Activated T-helper 17 cell treated with anti-CD3 and anti-CD28 coated beads, Interleukin-2, amount 50 U/mL, for 72 hours (primary cell): ENCODE results near the gene PRICKLE3. TPM values are rescaled to one million over a fixed set of nuclear protein-coding genes. Genes with fewer than 3 reads are reported as not detected.

Source experiments
- ATAC-seq: fragments of 150-1000 bp; cut with Tn5 transposase; replicated peaks from 2 replicates; pipeline ENCODE4 v1.10.0; 2021; ENCODE audit warnings: mild to moderate bottlenecking, moderate library complexity
- H3K27ac Mint-ChIP-seq: one replicate; pipeline ENCODE4 v1.8.0; 2022; ENCODE audit warnings: mixed read lengths
- H3K27me3 Mint-ChIP-seq: one replicate; pipeline ENCODE4 v1.8.0; 2022; ENCODE audit warnings: mixed read lengths
- H3K36me3 Mint-ChIP-seq: one replicate; pipeline ENCODE4 v1.8.0; 2022; ENCODE audit warnings: low read depth, mild to moderate bottlenecking, mixed read lengths
- H3K4me1 Mint-ChIP-seq: one replicate; pipeline ENCODE4 v1.8.0; 2022; ENCODE audit warnings: mixed read lengths
- H3K4me3 Mint-ChIP-seq: one replicate; pipeline ENCODE4 v1.8.0; 2022; ENCODE audit warnings: mild to moderate bottlenecking, mixed read lengths
- H3K9me3 Mint-ChIP-seq: one replicate; pipeline ENCODE4 v1.8.0; 2022; ENCODE audit warnings: mixed read lengths
- total RNA-seq, 2 donors: library from RNA; stranded (reverse); gene quantifications; one replicate each; pipeline ENCODE4 v1.2.3, GENCODE V29; 2022

The PRICKLE3 gene
- total RNA-seq, 2 donors from 2014 or later, result 19.8 to 45.3 TPM

GRCh38 chrX:49198540-49199314 lies 12.6 kb upstream of the PRICKLE3 start:
- H3K27me3 Mint-ChIP-seq, result no peaks in the 10 kb centered on the region
- H3K4me1 Mint-ChIP-seq, result peaks cover 13% of the 10 kb centered on the region
- ATAC-seq, result peak; percentile 48
- H3K9me3 Mint-ChIP-seq, result no peaks in the 10 kb centered on the region
- peak overlapping the region; percentile 69 for H3K27ac Mint-ChIP-seq
- peaks cover 42% of the 10 kb centered on the region for H3K36me3 Mint-ChIP-seq
- H3K4me3 Mint-ChIP-seq, result peak overlapping the region; percentile 74

GRCh38 chrX:49197543-49198087 lies 11.4 kb upstream of the PRICKLE3 start:
- Mint-ChIP-seq H3K4me1 (peaks cover 21% of the 10 kb centered on the region), H3K36me3 (peaks cover 53% of the 10 kb centered on the region), H3K27me3 (no peaks in the 10 kb centered on the region), H3K9me3 (no peaks in the 10 kb centered on the region), H3K27ac (peak overlapping the region; percentile 69), H3K4me3 (peak overlapping the region; percentile 74)
- no peak for ATAC-seq

DNA sequence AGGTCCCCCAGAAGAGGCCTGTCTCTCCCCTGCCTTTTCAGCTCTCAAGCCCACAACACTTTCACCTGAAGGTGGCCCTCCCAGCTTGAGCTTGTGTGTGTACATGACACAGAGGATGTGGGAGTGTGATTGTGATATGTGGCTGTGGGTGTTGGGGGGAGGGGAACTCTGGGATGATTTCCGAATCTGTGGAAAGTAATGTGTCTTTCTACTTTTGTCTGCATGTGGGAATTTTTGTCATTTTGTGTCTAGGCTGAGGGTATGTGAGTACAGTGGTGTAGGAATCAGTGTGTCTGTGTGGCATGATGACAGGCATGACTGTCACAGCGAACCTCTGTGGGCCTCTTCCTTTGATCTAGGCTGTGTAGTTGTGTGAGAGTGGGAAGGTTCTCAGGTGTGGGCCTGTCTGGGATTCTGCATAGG lies 7.4 kb upstream of the PRICKLE3 start:
- H3K36me3 Mint-ChIP-seq, result peaks cover 62% of the 10 kb centered on the region
- no peaks in the 10 kb centered on the region for H3K9me3 Mint-ChIP-seq
- no peaks in the 10 kb centered on the region for H3K27me3 Mint-ChIP-seq
- H3K27ac Mint-ChIP-seq, result peak overlapping the region; percentile 73
- H3K4me1 Mint-ChIP-seq, result peaks cover 24% of the 10 kb centered on the region
- peak overlapping the region; percentile 90 for H3K4me3 Mint-ChIP-seq
- ATAC-seq, result no peak

DNA sequence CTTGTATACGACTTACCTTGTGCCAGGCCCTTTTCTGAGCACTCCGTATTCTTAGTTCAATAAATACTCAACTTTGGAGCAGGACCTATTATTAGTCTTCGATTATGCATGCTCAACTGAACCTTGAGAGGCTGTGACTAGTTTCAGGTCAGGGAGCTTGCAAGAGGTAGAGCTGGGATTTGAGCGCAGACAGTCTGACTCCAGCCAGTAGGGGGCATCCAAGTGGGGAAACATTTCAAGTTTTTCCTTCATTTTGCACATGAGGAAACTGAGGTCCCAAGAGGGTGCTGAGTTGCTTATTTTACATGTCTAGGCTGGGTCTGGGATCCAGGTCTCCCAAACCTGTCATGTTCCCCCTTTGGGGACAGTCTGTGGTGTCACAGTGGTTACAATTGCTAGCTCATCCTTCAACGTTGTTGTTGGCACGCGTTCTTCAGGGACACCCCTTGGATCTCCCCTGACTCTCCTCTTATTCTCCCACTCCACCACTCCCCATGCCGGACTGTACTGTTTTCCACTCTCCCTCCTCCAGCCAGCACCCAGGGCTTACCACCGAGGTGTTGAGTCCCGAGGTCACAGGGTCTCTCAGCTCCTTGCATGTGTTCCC lies 6.7 kb upstream of the PRICKLE3 start:
- H3K27ac Mint-ChIP-seq, result peak overlapping the region; percentile 73
- H3K4me3 Mint-ChIP-seq, result peak overlapping the region; percentile 90
- ATAC-seq, result no peak
- peaks cover 55% of the 10 kb centered on the region for H3K36me3 Mint-ChIP-seq
- H3K9me3 Mint-ChIP-seq, result no peaks in the 10 kb centered on the region
- no peaks in the 10 kb centered on the region for H3K27me3 Mint-ChIP-seq
- H3K4me1 Mint-ChIP-seq, result peaks cover 16% of the 10 kb centered on the region

DNA sequence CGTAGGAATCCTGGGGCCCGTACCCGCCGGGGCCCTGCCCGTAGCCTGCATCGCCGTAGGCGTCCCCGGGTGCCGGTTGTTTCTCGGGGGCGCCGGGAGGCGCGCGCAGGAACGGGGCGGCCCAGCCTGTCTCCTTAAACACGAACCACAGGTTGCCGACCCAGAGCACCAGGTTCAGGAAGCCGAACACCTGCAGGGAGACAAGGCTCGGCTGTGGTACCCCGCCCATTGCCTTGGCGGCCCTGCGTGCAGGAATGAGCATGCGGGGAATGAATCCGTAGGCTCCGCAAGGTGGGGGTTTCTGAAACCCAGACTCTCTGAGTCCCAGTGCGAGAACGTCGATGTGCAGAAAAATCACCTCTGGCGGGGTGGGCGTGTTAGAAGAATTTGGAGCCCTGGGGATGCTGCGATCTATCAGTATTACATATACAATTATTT lies 5.4 kb upstream of the PRICKLE3 start:
- no peaks in the 10 kb centered on the region for H3K27me3 Mint-ChIP-seq
- no peak for ATAC-seq

GRCh38 chrX:49190821-49191573 lies 4.8 kb upstream of the PRICKLE3 start:
- no peaks in the 10 kb centered on the region for H3K27me3 Mint-ChIP-seq
- H3K36me3 Mint-ChIP-seq, result peaks cover 46% of the 10 kb centered on the region
- peak; percentile 90 for ATAC-seq
- H3K4me1 Mint-ChIP-seq, result peaks cover 15% of the 10 kb centered on the region
- H3K4me3 Mint-ChIP-seq, result peak overlapping the region; percentile 90
- no peaks in the 10 kb centered on the region for H3K9me3 Mint-ChIP-seq
- peak overlapping the region; percentile 91 for H3K27ac Mint-ChIP-seq

More for the DNA sequence above, 5.4 kb upstream of the PRICKLE3 start:
- Mint-ChIP-seq H3K36me3 (peaks cover 51% of the 10 kb centered on the region), H3K4me3 (peak overlapping the region; percentile 90), H3K27ac (peak overlapping the region; percentile 91), H3K4me1 (peaks cover 15% of the 10 kb centered on the region), H3K9me3 (no peaks in the 10 kb centered on the region)

- H3K36me3 Mint-ChIP-seq, result peaks cover 42% of the 10 kb centered on the region
- peak overlapping the region; percentile 12 for H3K27ac Mint-ChIP-seq
- ATAC-seq, result no peak
- H3K4me3 Mint-ChIP-seq, result peak overlapping the region; percentile 90
- H3K4me1 Mint-ChIP-seq, result peaks cover 15% of the 10 kb centered on the region
- no peaks in the 10 kb centered on the region for H3K27me3 Mint-ChIP-seq
- H3K9me3 Mint-ChIP-seq, result no peaks in the 10 kb centered on the region
These were observed 3.4 kb upstream of the PRICKLE3 start for GRCh38 chrX:49189606-49190005.

DNA sequence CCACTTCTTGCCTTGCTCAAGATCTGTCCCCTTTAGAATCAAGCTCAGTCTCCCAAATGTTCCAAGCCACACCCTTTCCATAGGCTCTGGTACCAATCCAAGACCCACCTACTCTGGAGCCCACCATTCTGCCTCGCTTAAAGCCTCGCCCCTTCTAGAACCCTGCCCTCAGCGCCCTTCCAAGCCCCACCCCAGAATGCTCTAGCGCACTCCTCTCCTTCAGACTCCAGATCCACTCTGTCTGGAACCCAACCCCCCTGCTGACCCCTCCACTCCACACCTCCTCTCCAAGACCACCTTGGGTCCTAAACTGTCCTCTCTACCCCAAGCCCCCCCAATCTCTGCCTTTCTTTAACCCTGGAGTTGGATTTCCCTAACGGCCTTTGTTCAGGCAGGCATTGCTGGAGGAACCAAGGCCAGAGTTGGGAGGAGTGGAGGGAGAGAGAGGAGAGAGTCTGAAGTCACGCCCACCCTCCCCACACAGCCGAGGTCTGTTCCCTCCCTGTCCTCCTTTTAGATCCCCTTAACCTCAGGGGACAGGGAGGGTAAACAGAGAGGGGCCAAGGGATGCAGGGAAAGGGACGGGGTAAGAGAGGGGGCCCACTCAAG lies 2.4 kb upstream of the PRICKLE3 start:
- Mint-ChIP-seq H3K36me3 (peaks cover 46% of the 10 kb centered on the region), H3K9me3 (no peaks in the 10 kb centered on the region), H3K27ac (peak overlapping the region; percentile 50), H3K4me1 (peaks cover 9% of the 10 kb centered on the region), H3K4me3 (no peak overlapping the region), H3K27me3 (no peaks in the 10 kb centered on the region)
- ATAC-seq, result no peak

- no peaks in the 10 kb centered on the region for H3K9me3 Mint-ChIP-seq
- peaks cover 4% of the 10 kb centered on the region for H3K4me1 Mint-ChIP-seq
- no peak for ATAC-seq
- H3K27me3 Mint-ChIP-seq, result no peaks in the 10 kb centered on the region
- H3K4me3 Mint-ChIP-seq, result peak overlapping the region; percentile 92
- H3K36me3 Mint-ChIP-seq, result peaks cover 46% of the 10 kb centered on the region
- H3K27ac Mint-ChIP-seq, result no peak overlapping the region
These were observed 1.4 kb upstream of the PRICKLE3 start for GRCh38 chrX:49187526-49187925.

- Mint-ChIP-seq H3K4me3 (peak overlapping the region; percentile 92), H3K36me3 (peaks cover 47% of the 10 kb centered on the region)
These were observed 838 bp upstream of the PRICKLE3 start for GRCh38 chrX:49187028-49187394.

DNA sequence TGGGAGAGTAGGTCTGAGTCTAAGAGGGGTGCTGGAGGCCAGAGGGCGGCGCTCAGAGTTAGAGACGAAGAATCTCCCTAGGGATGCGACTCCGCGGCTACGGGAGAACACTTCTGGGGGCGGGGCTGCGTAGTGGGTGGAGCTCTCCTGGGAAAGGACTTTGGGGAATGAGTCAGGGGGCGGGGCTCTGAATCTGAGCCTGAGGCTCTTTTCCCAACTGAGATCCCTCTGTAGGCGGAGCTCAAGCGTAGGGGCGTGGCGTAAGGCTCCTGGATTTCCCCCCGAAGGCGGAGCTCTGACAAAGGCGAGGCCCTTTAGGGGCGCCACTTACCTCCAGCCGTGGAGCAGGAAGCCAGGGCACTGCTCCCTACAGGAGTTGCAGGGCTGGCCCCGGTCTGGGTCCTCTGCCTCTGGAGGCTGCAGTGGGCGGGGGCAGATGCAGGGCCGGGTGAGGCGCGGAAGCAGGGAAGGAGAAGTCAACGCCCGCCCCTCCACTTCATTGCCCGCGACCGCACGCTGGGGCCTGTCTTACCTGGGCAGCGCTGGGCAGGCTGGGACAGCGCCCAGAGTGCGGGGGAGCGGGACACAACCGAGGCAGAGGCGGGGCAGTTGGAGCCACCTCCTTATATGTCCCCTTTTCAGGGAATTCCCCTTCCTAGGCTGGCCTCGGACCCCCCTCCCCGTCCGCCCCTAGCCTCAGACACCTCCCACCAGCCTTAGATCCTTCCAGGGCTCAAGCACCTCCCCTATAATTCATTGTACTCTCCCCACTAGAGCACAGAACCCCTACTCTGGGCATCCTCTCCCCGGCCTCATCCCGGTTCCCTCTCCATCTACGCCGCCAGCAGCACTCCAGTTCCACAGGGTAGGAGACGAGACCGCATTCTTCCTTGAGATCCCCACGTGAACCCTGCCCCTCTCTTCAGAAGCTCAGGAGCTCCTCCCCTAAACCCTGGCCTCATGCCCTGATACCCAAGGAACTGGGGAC lies 1.6 kb downstream of the PRICKLE3 start:
- Mint-ChIP-seq H3K27me3 (no peaks in the 10 kb centered on the region), H3K4me1 (no peaks in the 10 kb centered on the region), H3K4me3 (peak overlapping the region; percentile 92), H3K36me3 (peaks cover 54% of the 10 kb centered on the region), H3K9me3 (no peaks in the 10 kb centered on the region), H3K27ac (peak overlapping the region; percentile 89)
- peak; percentile 75 for ATAC-seq

More at GRCh38 chrX:49187028-49187394, 838 bp upstream of the PRICKLE3 start:
- H3K9me3 Mint-ChIP-seq, result no peaks in the 10 kb centered on the region
- H3K27ac Mint-ChIP-seq, result no peak overlapping the region
- H3K4me1 Mint-ChIP-seq, result peaks cover 4% of the 10 kb centered on the region
- no peak for ATAC-seq
- no peaks in the 10 kb centered on the region for H3K27me3 Mint-ChIP-seq

DNA sequence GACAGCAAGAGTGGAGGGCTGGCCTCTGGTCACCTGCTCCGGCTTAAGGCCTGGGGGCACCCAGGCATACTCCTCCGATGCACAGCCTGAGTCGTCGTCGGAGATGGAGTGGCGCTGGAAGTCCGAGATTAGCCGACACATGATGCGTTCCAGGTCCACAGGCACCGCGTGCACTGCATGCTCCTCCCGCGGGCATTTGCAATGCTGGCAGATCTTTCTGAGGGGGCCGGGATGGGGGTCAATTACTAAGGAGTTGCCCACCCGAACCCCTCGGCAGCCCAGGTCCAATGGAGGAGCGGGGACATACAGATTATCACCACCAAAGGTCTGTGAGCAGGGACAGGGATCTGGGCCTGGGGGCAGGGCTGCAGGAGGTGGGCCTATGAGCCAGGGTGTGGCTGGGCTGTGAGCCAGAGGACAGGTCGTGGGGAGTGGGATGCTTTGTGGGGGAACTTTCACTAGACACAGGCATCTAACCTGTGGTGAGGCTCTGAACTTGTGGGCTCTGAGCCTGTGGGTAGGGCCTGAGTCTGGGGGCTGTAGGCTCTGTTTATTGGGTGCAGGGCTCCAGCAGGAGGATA lies 2.4 kb downstream of the PRICKLE3 start:
- H3K4me3 Mint-ChIP-seq, result peak overlapping the region; percentile 92
- no peak for ATAC-seq
- H3K4me1 Mint-ChIP-seq, result no peaks in the 10 kb centered on the region
- no peaks in the 10 kb centered on the region for H3K27me3 Mint-ChIP-seq
- no peaks in the 10 kb centered on the region for H3K9me3 Mint-ChIP-seq
- H3K27ac Mint-ChIP-seq, result no peak overlapping the region
- H3K36me3 Mint-ChIP-seq, result peaks cover 61% of the 10 kb centered on the region

- Mint-ChIP-seq H3K4me1 (peaks cover 11% of the 10 kb centered on the region), H3K9me3 (no peaks in the 10 kb centered on the region), H3K27me3 (no peaks in the 10 kb centered on the region), H3K4me3 (no peak overlapping the region), H3K27ac (peak overlapping the region; percentile 54), H3K36me3 (peaks cover 82% of the 10 kb centered on the region)
- no peak for ATAC-seq
These were observed 6.8 kb downstream of the PRICKLE3 start for GRCh38 chrX:49179358-49179757.
